Fibroblast of lung (primary cell): ENCODE data around the gene JDP2.

Experiments
- EZH2 ChIP-seq: IDR thresholded peaks from 2 replicates; pipeline ENCODE4 v1.5.1; 2012; ENCODE audit warnings: low read length, control low read depth, mild to moderate bottlenecking; ENCODE audit errors: missing control alignments
- TF ChIP-seq, protein P1 (sequence below), 2 donors: IDR thresholded peaks in 1 of 2; conservative IDR thresholded peaks in 1 of 2; 1 replicate in 1 of 2; 2 replicates in 1 of 2; pipeline ENCODE4 v1.5.1; 2011 to 2012; ENCODE audit warnings: low read length in 2 of 2, control low read depth in 1 of 2, inconsistent platforms in 1 of 2, low read depth in 1 of 2, mild to moderate bottlenecking in 1 of 2

- TF ChIP-seq, protein P1, sequence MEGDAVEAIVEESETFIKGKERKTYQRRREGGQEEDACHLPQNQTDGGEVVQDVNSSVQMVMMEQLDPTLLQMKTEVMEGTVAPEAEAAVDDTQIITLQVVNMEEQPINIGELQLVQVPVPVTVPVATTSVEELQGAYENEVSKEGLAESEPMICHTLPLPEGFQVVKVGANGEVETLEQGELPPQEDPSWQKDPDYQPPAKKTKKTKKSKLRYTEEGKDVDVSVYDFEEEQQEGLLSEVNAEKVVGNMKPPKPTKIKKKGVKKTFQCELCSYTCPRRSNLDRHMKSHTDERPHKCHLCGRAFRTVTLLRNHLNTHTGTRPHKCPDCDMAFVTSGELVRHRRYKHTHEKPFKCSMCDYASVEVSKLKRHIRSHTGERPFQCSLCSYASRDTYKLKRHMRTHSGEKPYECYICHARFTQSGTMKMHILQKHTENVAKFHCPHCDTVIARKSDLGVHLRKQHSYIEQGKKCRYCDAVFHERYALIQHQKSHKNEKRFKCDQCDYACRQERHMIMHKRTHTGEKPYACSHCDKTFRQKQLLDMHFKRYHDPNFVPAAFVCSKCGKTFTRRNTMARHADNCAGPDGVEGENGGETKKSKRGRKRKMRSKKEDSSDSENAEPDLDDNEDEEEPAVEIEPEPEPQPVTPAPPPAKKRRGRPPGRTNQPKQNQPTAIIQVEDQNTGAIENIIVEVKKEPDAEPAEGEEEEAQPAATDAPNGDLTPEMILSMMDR (conservative IDR thresholded peaks at IDR 0.05 in 1 of 2, IDR thresholded peaks at IDR 0.05 in 1 of 2; ENCODE audit: low read depth in 1 of 2, low read length in 2 of 2), result no peak
- TF ChIP-seq EZH2, result no peak
Observed at GRCh38 chr14:75471059-75471458, 43.2 kb downstream of the JDP2 start.
